ENCODE data around the gene CAMKK2.

DNA sequence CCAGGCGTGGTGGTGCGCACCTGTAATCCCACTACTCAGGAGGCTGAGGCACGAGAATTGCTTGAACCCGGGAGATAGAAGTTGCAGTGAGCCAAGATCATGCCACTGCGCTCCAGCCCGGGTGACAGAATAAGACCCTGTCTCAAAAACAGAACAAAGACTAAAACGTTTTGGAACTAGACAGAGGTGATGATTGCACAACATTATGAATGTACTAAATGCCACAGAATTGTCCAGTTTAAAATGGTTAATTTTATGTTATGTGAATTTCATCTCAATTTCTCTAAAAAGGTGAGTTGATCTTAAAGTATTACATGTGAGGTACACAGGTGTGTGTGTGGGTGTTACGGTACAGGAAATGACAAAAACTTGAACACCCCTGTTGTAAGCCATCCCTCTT is 70.1 kb downstream of the CAMKK2 start:
- TF ChIP-seq CTCF (IDR thresholded peaks at IDR 0.05) (no peak), EP300 (IDR thresholded peaks at IDR 0.05) (no peak), POLR2A (IDR thresholded peaks at IDR 0.05) (no peak)

Measured in suprapubic skin (tissue), 3 donors.